HG03432 (cell line): ENCODE data around the gene PSMC1.

Experiments
- ATAC-seq: cut with Tn5 transposase; IDR thresholded peaks from one replicate; pipeline ENCODE4 v1.9.1; 2021; ENCODE audit warnings: mild to moderate bottlenecking, moderate library complexity; ENCODE audit not compliant: unreplicated experiment

Gene PSMC1

DNA sequence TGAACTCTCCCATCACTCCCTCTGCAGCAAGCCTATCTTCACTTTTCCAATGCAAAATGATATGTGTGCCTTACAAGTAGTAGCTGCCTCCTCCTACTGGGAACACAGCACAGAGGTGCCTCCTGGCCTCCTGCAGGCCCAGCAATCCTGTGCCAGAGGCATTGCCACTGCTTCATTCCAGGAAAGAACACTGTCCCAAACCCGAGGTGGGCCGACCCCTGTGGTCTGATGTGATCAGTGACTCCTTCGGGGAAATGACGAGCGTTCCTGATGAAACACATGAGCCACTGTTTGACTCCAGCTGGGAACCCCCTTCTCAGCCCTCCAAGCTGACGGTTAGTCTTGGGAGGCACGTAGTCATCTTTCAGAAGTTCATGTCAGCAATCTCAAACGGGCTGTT lies 19.5 kb downstream of the PSMC1 start:
- no peak for ATAC-seq

DNA sequence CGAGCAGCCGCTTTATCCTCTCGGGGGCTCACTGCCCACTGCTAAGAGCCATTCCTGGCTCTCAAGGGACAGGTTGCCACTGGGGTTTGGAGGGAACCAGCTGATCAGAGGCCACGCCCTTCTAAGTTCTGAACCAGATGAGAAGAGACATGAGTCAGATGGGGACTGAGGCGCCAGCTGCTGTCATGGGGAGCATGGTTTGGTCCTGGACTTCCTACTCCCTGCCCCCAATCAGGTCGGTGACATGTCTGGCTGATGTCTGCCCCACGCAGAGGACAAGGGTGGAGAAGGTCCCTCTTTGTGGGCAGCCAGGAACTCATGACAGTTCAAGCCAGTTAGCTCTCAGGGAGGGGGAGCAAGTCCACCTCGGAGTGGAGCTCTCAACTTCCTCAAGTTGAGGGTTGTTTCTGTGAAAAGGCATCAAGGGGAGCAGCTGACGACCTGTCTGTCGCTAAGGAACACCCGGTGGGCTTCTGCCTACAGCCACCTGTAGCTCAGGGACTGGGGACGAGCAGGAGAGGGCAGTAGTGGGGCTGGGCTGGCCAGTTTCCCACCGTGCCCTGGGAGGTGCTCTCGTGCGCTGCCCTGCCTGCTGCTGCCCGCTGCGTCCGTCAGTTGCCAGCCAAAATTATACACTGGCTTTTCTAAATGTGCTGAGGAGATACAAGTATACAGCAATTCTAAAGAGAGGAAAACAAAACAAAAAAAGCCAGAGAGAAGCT lies 20.5 kb downstream of the PSMC1 start:
- no peak for ATAC-seq

DNA sequence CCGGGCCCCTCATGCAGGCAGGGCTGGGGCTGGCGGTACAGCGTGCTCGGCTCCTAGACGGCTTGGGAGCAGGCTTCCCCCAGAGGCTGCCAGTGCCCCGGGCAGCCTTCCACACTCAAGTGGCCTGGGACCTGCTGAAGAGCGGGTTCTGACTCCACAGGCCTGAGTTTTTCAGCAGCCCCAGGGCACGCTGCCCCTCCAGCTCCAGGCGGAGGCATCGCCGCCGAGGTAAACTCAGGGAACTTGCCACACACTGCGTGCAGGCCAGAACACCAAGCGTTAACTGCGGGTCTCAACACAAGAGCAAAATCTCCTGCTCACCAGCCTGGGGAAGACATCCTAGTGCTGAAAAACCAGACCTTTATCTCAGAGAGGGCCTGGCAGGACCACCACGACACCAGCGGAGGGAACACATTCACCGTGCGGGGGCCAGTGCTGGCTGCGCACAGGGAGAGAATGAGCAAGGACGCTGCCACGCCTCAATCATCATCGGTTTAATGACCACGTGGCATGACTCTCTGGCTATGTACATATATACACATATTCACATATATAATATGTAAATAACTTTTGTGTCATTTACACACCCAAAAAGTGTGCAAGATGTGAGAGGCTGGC lies 21.3 kb downstream of the PSMC1 start:
- ATAC-seq = no peak

GRCh38 chr14:90278199-90279175 lies 22.1 kb downstream of the PSMC1 start:
- ATAC-seq = no peak

DNA sequence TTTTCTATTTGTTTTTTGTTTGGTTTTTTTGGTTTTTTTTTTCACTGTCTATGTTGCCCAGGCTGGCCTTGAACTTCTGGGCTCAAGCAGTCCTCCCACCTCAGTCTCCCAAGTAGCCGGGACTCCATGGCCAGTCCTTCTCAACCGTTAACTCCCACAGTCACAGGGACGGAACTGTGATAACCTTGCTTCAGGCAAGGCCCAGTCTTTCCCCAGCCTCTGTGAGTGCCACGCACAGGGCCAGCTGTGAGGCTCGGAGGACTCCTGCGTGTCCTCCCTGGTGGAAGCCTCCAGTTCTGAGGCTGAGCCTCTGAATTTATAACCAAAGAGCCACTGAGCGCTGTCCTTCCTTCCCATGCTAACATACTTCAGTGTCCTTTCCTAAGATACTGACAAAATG lies 23.7 kb downstream of the PSMC1 start:
- no peak for ATAC-seq

DNA sequence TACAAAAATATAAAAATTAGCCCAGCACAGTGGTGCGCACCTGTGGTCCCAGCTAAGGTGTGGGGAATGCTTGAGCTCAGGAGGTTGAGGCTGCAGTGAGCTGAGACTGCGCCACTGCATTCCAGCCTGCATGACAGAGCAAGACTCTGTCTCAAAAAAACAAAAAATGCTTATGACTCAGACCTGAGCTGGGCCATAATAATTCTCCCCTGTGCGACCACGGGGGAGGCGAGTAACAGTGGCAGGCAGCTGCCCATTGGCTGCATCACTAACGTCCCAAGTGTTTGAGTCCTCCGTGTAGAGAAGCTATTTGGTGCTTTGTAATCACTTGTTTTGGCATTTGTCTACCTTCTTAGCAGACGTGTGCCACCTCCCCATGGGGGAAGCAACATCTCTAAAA lies 24.9 kb downstream of the PSMC1 start:
- no peak for ATAC-seq

GRCh38 chr14:90281756-90282155 lies 25.4 kb downstream of the PSMC1 start:
- ATAC-seq = no peak

DNA sequence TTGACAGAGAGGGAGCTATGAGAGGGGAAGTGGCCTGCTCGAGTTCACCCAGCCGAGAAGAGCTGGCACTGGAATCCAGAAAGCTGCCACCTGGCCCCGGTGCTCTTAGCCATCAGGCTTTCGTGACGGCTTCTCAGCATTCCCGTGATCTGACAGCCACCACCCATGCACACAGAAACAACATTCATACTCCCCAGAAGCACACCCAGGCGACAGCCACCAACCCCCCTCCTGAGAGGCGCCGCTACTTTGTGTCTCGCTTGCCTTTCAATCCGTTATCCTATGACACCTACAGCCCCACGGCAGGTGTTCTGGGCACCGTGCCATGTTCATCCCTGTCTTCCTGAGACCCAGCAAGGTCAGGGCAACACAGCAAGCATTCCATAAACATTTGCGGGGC lies 31.4 kb downstream of the PSMC1 start:
- no peak for ATAC-seq

GRCh38 chr14:90288651-90289355 lies 32.5 kb downstream of the PSMC1 start:
- ATAC-seq = peak; percentile 72

GRCh38 chr14:90290337-90291011 lies 34.1 kb downstream of the PSMC1 start:
- ATAC-seq = no peak

DNA sequence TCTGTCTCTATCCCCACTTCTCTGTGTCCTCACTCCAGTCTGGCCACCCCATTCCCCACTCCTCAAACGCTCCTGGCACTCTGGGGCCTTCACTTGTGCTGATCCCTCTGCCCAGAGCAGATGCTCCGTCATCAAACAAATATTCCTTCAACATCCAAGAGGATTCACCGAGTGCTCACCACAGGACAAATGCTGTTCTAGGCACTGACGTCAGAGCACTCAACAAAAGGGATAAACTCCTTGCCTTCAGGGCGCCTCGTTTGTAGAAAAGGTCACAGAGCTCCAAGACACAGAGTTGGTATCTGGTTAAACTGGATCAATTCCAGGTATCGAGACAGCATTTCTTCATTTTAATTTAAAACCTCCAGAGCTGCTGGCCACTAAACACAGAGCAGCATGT lies 35.3 kb downstream of the PSMC1 start:
- ATAC-seq = no peak

GRCh38 chr14:90293766-90294730 lies 37.7 kb downstream of the PSMC1 start:
- no peak for ATAC-seq

- ATAC-seq = no peak
Measured at GRCh38 chr14:90294872-90295271, 38.5 kb downstream of the PSMC1 start.

DNA sequence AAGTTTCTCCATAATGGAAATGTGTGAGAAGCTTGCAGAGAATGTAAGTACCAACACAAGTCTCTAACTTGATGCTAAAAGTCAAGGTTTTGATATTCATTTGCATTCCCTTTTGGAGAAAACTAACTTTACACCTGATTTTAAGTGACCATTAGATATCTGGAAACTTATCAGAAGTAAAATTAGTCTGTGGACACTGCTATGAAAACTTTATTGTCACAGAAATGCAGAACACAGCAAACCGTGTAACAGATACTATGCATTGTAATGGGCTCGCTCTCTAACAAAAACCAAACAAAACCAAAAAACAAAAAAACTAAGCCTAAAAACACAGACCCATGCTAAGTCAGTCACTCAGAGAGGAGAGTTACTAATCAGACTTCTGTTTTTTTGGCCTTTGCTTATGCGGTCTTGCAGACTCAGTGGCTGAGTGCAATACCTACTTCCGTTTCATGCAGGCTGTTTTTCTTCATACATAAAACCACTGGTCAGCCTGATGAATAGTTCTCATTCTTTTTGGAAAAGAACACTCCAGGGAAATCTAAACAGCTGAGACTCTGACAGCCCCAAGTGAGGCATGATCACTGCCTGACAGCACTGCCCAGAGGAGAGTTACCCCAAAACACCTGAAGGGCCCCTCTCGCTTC lies 39.6 kb downstream of the PSMC1 start:
- ATAC-seq = no peak

DNA sequence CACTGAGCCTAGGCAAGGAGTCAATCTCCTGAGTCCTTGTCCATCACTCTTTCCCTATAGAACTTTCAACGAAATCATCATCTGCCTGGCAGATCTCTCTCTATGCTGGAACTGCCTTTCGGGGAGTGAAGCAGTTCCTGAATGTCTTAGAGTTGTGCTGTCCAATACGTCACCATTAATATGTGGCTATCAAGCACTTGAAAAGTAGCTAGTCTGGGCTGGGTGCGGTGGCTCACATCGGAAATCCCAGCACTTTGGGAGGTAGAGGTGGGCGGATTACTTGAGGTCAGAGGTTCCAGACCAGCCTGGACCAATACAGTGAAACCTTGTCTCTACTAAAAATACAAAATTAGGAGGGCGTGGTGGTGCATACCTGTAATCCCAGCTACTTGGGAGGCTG lies 40.3 kb downstream of the PSMC1 start:
- ATAC-seq = no peak

DNA sequence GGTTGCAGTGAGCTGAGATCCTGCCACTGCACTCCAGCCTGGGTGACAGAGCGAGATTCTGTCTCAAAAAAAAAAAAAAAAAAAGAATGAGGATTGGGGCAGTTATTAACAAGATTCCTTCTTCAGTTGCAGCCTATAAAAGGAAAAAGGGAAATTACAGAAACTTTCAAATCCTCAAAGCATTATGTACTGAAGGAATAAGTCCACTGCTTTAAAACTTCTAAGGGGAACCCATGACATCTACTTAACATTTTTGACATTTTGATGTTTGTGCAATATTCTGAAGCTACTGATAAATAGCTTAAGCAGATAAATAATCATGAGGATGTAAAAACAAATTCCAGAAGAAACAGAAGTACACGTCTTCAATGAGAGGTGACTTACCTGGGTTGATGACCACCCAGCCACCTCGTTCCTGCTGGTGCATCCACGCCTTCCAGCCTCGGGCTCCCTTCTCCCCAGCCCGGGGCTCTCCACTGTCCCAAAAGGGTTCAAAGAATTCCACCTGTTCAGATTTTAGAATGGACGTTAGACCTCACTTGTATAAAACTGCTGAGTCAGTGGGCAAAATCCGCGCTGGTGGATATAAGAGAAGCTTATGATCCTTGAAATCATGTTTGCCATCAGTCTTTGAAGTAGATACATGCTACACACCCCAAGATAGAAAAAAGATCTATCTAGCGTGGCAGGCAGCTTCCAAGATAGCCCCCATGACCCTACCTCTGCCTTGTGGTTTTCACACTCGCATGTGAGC lies 41.7 kb downstream of the PSMC1 start:
- no peak for ATAC-seq

DNA sequence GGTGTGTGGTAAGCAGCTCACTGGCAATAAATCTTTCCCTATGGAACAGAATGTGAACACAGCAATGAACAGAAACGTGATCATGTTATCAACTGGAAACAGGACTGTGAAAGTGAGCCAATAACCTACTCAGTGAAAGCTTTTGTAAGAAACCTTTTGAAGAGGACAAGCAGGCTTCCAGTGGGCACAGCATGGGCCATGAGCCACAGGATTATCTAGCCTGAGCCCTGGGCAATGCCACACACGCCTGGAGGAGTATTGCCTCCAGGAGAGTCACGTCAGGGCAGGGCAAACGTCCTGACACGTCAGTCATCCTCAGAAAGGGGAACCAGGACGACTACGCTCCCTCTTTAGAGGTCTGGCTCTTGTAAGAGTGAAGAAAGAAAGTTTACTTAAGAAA lies 43.1 kb downstream of the PSMC1 start:
- ATAC-seq = no peak

- no peak for ATAC-seq
Measured at GRCh38 chr14:90300611-90301047, 44.3 kb downstream of the PSMC1 start.
